GM06990 (cell line): ENCODE results near the gene SLC35B2.

Experiments
- DNase-seq: peaks from one replicate; pipeline ENCODE4 v3.0.0-alpha.2; 2011; ENCODE audit not compliant: insufficient read length; ENCODE audit errors: extremely low read depth
- H3K27me3 ChIP-seq: replicated peaks from 2 replicates; pipeline ENCODE4 v1.6.0; 2011; ENCODE audit warnings: low read length; ENCODE audit not compliant: control insufficient read depth, insufficient read depth
- H3K36me3 ChIP-seq: 2 replicates; pipeline ENCODE4 v1.5.1; 2011; ENCODE audit warnings: low read length; ENCODE audit not compliant: control insufficient read depth, insufficient read depth
- H3K4me3 ChIP-seq: replicated peaks from 2 replicates; pipeline ENCODE4 v1.5.1; 2011; ENCODE audit warnings: low read depth, mild to moderate bottlenecking, control low read depth, low read length
- TF ChIP-seq, protein P1 (sequence below): IDR thresholded peaks from 2 replicates; pipeline ENCODE4 v1.5.1; 2011; ENCODE audit warnings: low read length, control low read depth, mild to moderate bottlenecking, inconsistent platforms; ENCODE audit not compliant: insufficient read depth, poor library complexity, severe bottlenecking

The SLC35B2 gene

DNA sequence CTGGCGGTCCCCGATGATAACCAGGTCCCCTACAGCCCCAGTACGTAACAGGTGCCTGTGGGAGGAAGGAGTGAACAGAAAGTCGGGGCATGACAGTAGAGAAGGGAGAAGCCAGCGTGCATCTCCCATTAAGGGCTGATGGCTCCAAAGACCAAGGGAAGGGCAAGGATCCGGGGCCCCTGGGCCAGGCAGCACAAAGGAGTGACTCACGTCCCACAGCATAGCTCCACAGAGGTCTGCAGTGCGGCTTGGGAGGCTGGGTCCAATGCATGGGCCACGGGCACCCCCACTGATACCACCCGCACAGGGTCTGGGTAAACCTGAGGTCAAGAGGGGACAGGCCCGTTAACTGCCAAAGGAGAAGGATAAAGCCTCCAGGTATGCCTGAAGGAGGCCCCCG is 45.5 kb upstream of the SLC35B2 start:
- H3K36me3 ChIP-seq, result peaks cover 47% of the 10 kb centered on the region
- H3K27me3 ChIP-seq, result 0 out of 2 replicates have a peak, but pooled peaks cover 1% of the 10 kb centered on the region
- H3K4me3 ChIP-seq, result no peak overlapping the region
- no peak for DNase-seq
- TF ChIP-seq, protein P1, sequence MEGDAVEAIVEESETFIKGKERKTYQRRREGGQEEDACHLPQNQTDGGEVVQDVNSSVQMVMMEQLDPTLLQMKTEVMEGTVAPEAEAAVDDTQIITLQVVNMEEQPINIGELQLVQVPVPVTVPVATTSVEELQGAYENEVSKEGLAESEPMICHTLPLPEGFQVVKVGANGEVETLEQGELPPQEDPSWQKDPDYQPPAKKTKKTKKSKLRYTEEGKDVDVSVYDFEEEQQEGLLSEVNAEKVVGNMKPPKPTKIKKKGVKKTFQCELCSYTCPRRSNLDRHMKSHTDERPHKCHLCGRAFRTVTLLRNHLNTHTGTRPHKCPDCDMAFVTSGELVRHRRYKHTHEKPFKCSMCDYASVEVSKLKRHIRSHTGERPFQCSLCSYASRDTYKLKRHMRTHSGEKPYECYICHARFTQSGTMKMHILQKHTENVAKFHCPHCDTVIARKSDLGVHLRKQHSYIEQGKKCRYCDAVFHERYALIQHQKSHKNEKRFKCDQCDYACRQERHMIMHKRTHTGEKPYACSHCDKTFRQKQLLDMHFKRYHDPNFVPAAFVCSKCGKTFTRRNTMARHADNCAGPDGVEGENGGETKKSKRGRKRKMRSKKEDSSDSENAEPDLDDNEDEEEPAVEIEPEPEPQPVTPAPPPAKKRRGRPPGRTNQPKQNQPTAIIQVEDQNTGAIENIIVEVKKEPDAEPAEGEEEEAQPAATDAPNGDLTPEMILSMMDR, result no peak

DNA sequence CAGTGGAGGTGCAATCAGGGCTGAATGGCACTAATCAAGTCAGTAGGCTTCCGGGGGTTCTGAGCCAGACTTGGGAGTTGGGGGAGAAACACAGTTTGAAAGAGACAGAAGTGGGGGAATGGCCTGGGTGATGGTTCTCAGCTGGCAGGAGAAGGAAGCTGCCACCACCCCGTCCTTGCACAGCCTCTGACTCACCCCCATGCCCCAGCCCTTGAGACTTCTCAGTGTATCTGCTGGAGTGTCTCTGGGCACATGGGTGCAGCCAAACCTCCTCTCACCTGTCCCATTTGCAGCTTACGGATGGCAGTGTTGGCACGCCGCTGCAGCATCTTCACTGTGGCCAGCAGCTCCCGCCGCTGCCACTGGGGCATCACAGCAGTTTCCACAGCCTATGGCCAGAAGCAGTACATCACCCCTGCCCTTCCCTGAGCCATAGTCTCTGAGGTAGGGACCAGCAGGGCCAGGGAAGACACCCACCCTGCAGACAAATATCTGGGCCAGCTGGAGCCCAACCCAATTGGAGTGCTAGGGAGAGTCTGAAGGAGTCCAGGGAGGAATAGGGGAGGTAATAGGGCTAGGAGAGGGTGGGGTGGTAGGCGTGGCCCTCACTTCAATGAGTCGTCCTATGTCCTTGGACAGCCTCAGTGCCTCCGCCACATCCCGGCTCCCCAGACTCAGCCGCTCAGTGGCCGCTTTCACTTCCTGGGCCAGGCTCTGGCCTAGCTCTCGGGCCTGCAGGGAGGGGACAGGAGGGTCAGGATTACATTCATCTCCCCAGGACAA is 44.6 kb upstream of the SLC35B2 start:
- no peak overlapping the region for H3K4me3 ChIP-seq
- no peak for DNase-seq
- H3K27me3 ChIP-seq, result 0 out of 2 replicates have a peak, but pooled peaks cover 1% of the 10 kb centered on the region
- TF ChIP-seq, protein P1, result no peak
- H3K36me3 ChIP-seq, result peaks cover 41% of the 10 kb centered on the region

DNA sequence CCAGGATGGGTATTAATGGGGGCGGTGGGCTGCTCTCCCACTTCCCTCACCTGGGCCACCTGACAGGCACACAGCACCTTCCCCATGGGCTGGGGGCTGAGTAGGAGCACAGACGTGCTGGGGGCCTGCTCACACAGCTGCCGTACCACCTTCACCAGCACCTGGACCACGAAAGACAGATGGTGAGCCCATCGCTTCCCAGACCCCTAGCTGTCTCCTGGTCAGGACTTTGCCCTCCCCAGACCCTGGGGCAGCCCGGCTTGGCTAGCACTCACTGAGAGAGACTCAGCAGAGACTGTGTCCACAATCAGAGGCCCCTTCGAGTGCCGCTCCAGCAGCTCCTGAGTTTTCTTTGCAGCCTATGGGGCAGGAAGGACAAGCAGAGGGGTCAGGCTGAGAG is 43.8 kb upstream of the SLC35B2 start:
- H3K36me3 ChIP-seq, result peaks cover 35% of the 10 kb centered on the region
- TF ChIP-seq, protein P1, result no peak

DNA sequence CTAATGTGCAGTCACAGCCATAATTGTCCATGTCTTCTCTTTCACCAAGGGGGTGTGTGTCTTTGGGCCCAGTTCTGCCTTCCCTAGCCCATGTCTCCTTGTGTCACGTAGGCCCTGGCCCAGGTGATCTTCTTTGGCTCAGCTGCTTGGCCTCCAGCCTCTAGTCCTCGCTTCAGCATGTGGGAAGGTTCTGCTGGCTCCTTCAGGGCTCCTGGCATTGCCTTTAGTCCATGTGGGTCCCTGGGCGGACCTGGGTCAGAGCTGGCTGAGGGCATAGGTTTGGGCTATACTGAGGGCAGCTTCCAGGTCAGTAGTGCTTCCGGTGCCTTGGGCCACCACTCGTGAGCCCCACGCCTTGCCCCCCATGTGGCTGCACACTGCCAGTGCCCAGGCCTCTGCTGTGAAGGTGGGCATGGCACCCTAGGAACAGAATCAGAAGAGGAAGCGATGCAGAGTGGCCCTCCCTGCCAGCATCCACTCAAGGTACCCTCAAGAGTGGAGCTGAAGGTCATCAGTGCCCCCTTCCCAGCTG is 43.0 kb upstream of the SLC35B2 start:
- TF ChIP-seq, protein P1, result no peak
- DNase-seq, result no peak
- Histone ChIP-seq H3K27me3 (0 out of 2 replicates have a peak, but pooled peaks cover 1% of the 10 kb centered on the region), H3K36me3 (peaks cover 35% of the 10 kb centered on the region), H3K4me3 (no peak overlapping the region)

More for the DNA sequence above, 43.8 kb upstream of the SLC35B2 start:
- no peak for DNase-seq
- Histone ChIP-seq H3K4me3 (no peak overlapping the region), H3K27me3 (0 out of 2 replicates have a peak, but pooled peaks cover 1% of the 10 kb centered on the region)

DNA sequence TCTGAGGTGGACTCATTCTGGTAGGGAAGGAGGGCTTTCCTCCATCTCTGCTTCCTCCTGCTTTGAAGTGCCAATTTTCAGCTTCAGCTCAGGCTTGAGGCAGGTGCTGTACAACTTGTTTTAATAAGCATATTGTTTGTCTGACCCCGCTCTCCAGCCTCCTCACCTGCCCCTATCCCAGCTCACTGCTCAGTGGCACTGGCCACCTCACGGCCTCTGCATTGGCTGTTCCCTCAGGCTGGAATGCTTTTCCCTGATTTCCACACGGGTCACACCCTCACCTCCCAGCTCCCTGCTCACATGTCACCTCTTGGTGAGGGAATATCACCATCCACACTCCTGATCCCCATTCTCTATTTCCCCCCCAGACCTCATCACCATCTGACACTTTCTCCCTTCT is 41.5 kb upstream of the SLC35B2 start:
- no peak for DNase-seq
- 0 out of 2 replicates have a peak, but pooled peaks cover 1% of the 10 kb centered on the region for H3K27me3 ChIP-seq
- TF ChIP-seq, protein P1, result no peak
- H3K4me3 ChIP-seq, result no peak overlapping the region
- H3K36me3 ChIP-seq, result peaks cover 24% of the 10 kb centered on the region
